Gastroesophageal sphincter (tissue), 4 donors: ENCODE measurements around the gene PRKCI. TPM values are rescaled to one million over a fixed set of nuclear protein-coding genes. Genes with fewer than 3 reads are reported as not detected.

Experiments used
- ATAC-seq: fragments of 150-250 bp; one replicate; pipeline ENCODE4 v1.9.1; 2016; ENCODE audit warnings: mild to moderate bottlenecking, moderate library complexity
- H3K27ac ChIP-seq, 4 donors: fragments of 200-600 bp; sonication (generic) in 3 of 4; 1 replicate in 3 of 4; 2 replicates in 1 of 4; pipeline ENCODE4 v1.5.1; 2016 to 2019
- H3K27me3 ChIP-seq: fragments of 200-600 bp; sonication (generic); one replicate; pipeline ENCODE4 v1.5.1; 2019
- H3K36me3 ChIP-seq, 2 donors: fragments of 200-600 bp; sonication (generic); one replicate each; pipeline ENCODE4 v1.5.1; 2019; ENCODE audit warnings: control low read depth in 1 of 2
- H3K4me1 ChIP-seq, 3 donors: fragments of 200-600 bp; sonication (generic); 1 replicate in 2 of 3; 2 replicates in 1 of 3; pipeline ENCODE4 v1.5.1; 2016 to 2019; ENCODE audit warnings: control low read depth in 2 of 3
- H3K4me3 ChIP-seq, 2 donors: fragments of 200-600 bp; sonication (generic); one replicate each; pipeline ENCODE4 v1.5.1; 2019; ENCODE audit warnings: mild to moderate bottlenecking in 1 of 2, moderate library complexity in 1 of 2
- H3K9me3 ChIP-seq, 3 donors: fragments of 200-600 bp; sonication (generic); one replicate each; pipeline ENCODE4 v1.5.1; 2017 to 2019; ENCODE audit warnings: control low read depth in 2 of 3
- EP300 ChIP-seq: sonication (generic); formaldehyde crosslinking; IDR thresholded peaks from one replicate; pipeline ENCODE4 v1.6.1; 2017; ENCODE audit warnings: antibody characterized with exemption, mild to moderate bottlenecking
- POLR2A ChIP-seq, 2 donors: fragments of 450-650 bp; IDR thresholded peaks; one replicate each; pipeline ENCODE4 v1.6.1; 2017; ENCODE audit warnings: antibody characterized with exemption in 2 of 2, mild to moderate bottlenecking in 2 of 2, moderate library complexity in 1 of 2
- POLR2AphosphoS5 ChIP-seq: sonication (generic); formaldehyde crosslinking; IDR thresholded peaks from one replicate; pipeline ENCODE4 v1.6.1; 2017; ENCODE audit warnings: antibody characterized with exemption
- WGBS, 2 donors: methylation state at CpG; one replicate each; pipeline ENCODE4 v1.1.5; 2018; ENCODE audit warnings: low coverage in 1 of 2; 5-methylcytosine and 5-hydroxymethylcytosine counted together
- total RNA-seq, 4 donors: library from RNA; depleted of rRNA; stranded (reverse); fragments of >200 nt; gene quantifications; one replicate each; pipeline ENCODE4 v1.1.0, GENCODE V29; 2016
- TF ChIP-seq, protein P1 (sequence below), 4 experiments: fragments of 200-600 bp in 2 of 4; fragments of 450-650 bp in 2 of 4; sonication (generic) in 1 of 4; IDR thresholded peaks; one replicate each; pipeline ENCODE4 v1.5.1; 2017 to 2019; ENCODE audit warnings: antibody characterized with exemption in 4 of 4, mild to moderate bottlenecking in 2 of 4, moderate library complexity in 2 of 4

PRKCI gene
- total RNA-seq, 4 donors from 2014 or later = 41.9 to 69.0 (median 45.3) TPM

DNA sequence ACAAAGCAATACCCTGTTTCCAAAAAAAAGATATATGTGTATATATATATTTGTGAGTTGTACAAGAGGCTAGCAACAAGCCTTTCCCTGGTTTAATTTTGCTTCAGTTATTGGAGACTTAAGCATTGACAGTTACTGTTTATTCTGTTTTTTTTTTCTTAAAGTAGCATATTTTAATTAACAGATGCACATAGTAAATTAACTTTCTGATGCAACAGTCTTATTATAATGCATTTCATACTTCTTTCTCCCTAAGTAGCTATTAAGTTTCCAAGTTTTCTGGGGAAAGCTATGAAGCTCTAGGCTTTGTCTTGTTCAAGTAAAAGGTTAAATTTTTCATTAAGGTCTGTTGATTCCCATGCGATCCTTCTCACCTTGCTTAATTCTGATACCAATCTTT, 17.9 kb downstream of the PRKCI start:
- Histone ChIP-seq H3K4me3 (no peak overlapping the region), H3K27ac (no peak overlapping the region), H3K36me3 (peaks cover 0 to 52% of the 10 kb centered on the region in 2 donors), H3K9me3 (no peaks in the 10 kb centered on the region), H3K27me3 (no peaks in the 10 kb centered on the region), H3K4me1 (peaks cover 0 to 7% (median 0%) of the 10 kb centered on the region in 3 donors)
- ATAC-seq = no peak
- TF ChIP-seq POLR2AphosphoS5 = no peak
- TF ChIP-seq, protein P1, sequence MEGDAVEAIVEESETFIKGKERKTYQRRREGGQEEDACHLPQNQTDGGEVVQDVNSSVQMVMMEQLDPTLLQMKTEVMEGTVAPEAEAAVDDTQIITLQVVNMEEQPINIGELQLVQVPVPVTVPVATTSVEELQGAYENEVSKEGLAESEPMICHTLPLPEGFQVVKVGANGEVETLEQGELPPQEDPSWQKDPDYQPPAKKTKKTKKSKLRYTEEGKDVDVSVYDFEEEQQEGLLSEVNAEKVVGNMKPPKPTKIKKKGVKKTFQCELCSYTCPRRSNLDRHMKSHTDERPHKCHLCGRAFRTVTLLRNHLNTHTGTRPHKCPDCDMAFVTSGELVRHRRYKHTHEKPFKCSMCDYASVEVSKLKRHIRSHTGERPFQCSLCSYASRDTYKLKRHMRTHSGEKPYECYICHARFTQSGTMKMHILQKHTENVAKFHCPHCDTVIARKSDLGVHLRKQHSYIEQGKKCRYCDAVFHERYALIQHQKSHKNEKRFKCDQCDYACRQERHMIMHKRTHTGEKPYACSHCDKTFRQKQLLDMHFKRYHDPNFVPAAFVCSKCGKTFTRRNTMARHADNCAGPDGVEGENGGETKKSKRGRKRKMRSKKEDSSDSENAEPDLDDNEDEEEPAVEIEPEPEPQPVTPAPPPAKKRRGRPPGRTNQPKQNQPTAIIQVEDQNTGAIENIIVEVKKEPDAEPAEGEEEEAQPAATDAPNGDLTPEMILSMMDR (IDR thresholded peaks at IDR 0.05) = no peak
- TF ChIP-seq POLR2A (IDR thresholded peaks at IDR 0.05) = no peak
- TF ChIP-seq EP300 = no peak
- WGBS, 2 donors = 84% methylated on average over 1 of the region's 1 CpG; no CpG with 5 or more reads in 1 of the 2 donors

DNA sequence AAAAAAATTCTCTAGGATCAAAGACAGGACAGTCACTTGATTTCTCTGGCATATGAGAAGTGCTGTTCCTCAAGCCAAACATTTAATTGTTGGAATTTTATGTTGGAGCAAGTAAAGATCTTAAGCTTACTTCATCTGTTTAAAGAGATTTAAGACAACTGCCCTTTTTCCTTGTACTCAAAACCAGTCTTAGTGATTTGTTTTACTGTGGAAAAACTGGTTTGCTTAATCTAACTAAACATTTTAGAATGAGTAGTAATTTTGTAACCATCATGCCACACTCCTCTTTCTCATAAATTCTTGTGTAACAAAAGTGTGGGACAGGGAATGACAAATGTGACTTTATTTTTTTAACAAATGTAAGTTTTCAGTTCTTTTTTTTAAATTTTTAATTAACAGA, 18.4 kb downstream of the PRKCI start:
- Histone ChIP-seq H3K4me1 (peaks cover 0 to 7% (median 0%) of the 10 kb centered on the region in 3 donors), H3K36me3 (peaks cover 0 to 53% of the 10 kb centered on the region in 2 donors), H3K9me3 (no peaks in the 10 kb centered on the region), H3K27me3 (no peaks in the 10 kb centered on the region), H3K4me3 (no peak overlapping the region), H3K27ac (no peak overlapping the region)
- TF ChIP-seq, protein P1 (IDR thresholded peaks at IDR 0.05) = no peak
- no peak for TF ChIP-seq POLR2AphosphoS5
- TF ChIP-seq EP300 = no peak
- no peak for TF ChIP-seq POLR2A (IDR thresholded peaks at IDR 0.05)
- no peak for ATAC-seq

DNA sequence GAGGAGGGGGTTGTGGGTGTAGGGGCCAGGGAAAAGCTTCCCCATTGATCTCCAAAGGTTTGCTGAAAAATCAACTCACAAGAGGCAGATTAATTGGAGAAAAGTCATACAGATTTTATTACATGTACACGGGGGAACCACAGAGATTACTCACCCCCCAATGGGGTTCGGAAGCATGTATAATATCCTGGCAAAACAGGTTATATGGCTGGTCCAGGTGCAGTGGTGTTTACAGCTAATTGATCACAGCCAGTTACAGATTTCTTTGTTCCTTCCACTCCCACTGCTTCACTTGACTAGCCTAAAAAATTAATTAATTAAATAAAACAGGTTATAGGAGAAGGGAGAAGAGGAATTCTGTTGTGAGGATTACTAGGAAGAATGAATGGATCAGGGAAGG, 22.4 kb downstream of the PRKCI start:
- peaks cover 0 to 46% of the 10 kb centered on the region in 2 donors for H3K36me3 ChIP-seq
- peaks cover 0 to 7% (median 0%) of the 10 kb centered on the region in 3 donors for H3K4me1 ChIP-seq
- H3K9me3 ChIP-seq = no peaks in the 10 kb centered on the region
- no peak overlapping the region for H3K27ac ChIP-seq
- H3K4me3 ChIP-seq = no peak overlapping the region
- H3K27me3 ChIP-seq = no peaks in the 10 kb centered on the region
- TF ChIP-seq POLR2A (IDR thresholded peaks at IDR 0.05) (no peak), POLR2AphosphoS5 (no peak), EP300 (no peak)
- TF ChIP-seq, protein P1 (IDR thresholded peaks at IDR 0.05) = no peak
- 60 to 82% methylated on average over 1 to 2 of the region's 2 CpGs for WGBS, 2 donors
- ATAC-seq = no peak

DNA sequence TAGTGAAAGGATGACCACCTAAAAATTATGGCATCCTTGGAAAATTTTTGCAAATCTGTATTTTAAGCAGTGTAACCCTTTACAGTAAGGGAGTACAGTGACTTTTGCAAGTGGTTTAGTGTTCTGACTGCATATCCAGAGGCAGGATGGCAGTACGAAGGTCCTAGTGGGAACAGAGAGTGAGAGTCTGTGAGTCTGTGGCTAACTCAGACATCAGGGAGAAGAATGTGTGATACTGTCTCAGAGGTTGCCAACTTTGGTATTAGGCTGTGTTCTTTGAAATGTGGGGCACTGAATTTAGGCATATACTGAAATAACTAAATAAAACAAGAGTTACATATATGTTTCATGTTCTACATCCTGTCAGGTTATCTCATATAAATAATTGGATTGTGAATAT, 25.7 kb downstream of the PRKCI start:
- Histone ChIP-seq H3K4me1 (no peaks in the 10 kb centered on the region), H3K27ac (no peak overlapping the region), H3K9me3 (no peaks in the 10 kb centered on the region), H3K27me3 (no peaks in the 10 kb centered on the region), H3K4me3 (no peak overlapping the region), H3K36me3 (peaks cover 0 to 52% of the 10 kb centered on the region in 2 donors)
- 80 to 100% methylated on average over 1 of the region's 1 CpG for WGBS, 2 donors
- no peak for TF ChIP-seq POLR2AphosphoS5
- TF ChIP-seq, protein P1 (IDR thresholded peaks at IDR 0.05) = no peak
- no peak for TF ChIP-seq EP300
- TF ChIP-seq POLR2A (IDR thresholded peaks at IDR 0.05) = no peak
- ATAC-seq = no peak

DNA sequence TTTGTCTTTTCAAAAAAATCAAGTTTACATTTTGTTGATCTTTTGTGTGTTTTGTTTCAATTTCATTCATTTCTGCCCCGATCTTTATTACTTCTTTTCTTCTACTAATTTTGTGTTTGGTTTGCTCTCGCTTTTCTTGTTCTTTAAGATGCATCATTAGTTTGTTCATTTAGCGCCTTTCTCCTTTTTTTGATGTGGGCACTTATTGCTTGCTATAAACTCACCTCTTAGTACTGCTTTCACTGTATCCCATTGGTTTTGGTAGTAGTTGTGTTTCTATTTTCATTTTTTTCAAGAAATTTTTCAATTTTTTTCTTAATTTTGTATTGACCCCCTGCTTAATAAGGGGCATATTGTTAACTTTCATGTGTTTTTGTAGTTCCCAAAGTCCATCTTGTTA, 34.4 kb downstream of the PRKCI start:
- H3K36me3 ChIP-seq = peaks cover 0 to 34% of the 10 kb centered on the region in 2 donors
- TF ChIP-seq, protein P1 (IDR thresholded peaks at IDR 0.05) = no peak
- TF ChIP-seq POLR2A (IDR thresholded peaks at IDR 0.05) = no peak
- no peak for TF ChIP-seq POLR2AphosphoS5
- no peak for TF ChIP-seq EP300
- no peak overlapping the region for H3K27ac ChIP-seq
- no peaks in the 10 kb centered on the region for H3K27me3 ChIP-seq
- ATAC-seq = no peak
- WGBS, 2 donors = 95 to 100% methylated on average over 1 to 3 of the region's 3 CpGs
- no peak overlapping the region for H3K4me3 ChIP-seq
- no peaks in the 10 kb centered on the region for H3K9me3 ChIP-seq
- no peaks in the 10 kb centered on the region for H3K4me1 ChIP-seq
